Medulla oblongata (tissue), 1 donor: Measurements from ENCODE around the gene PLG.
A peak's percentile ranks its signal among the peaks of the same experiment; 100 is the strongest.
"Not testable (repeated sequence)": the region's sequence is repeated elsewhere in the genome, so short reads cannot be mapped to it uniquely, and the experiment has no call there.

Experiments used
- DNase-seq: peaks from one replicate; pipeline ENCODE4 v3.0.0-alpha.2; 2015; ENCODE audit errors: extremely low spot score

The PLG gene

DNA sequence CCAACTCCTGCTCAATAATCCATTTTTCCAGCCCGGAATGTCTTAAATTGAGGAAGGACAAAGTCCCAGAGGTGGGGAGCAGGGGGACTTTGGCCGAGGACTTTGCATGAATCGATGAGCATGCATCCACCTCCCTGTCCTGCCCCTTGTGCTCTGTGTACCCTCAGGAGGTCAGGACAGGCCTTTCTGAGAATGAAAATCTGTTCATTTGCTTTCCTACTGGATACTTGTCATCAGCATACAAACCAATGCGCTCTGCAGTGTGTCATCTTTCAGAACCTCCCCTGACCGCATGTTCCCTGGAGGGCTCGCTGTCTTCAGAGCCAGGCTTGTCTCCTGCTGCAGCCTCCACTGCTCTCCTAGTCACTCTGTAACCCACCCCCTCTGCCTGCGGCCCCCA, 2.6 kb downstream of the PLG start:
- not testable (repeated sequence) for DNase-seq

- DNase-seq, result not testable (repeated sequence)
These were observed 6.9 kb downstream of the PLG start for GRCh38 chr6:160708993-160709392.

GRCh38 chr6:160714731-160715316, 12.8 kb downstream of the PLG start:
- no peak for DNase-seq

- no peak for DNase-seq
These were observed 28.9 kb downstream of the PLG start for GRCh38 chr6:160730911-160731310.

- peak; percentile 61 for DNase-seq
These were observed 31.1 kb downstream of the PLG start for GRCh38 chr6:160733050-160733646.

GRCh38 chr6:160734627-160735026, 32.6 kb downstream of the PLG start:
- no peak for DNase-seq

- DNase-seq, result no peak
These were observed 33.5 kb downstream of the PLG start for GRCh38 chr6:160735523-160735922.

GRCh38 chr6:160737934-160738333, 35.9 kb downstream of the PLG start:
- no peak for DNase-seq

DNA sequence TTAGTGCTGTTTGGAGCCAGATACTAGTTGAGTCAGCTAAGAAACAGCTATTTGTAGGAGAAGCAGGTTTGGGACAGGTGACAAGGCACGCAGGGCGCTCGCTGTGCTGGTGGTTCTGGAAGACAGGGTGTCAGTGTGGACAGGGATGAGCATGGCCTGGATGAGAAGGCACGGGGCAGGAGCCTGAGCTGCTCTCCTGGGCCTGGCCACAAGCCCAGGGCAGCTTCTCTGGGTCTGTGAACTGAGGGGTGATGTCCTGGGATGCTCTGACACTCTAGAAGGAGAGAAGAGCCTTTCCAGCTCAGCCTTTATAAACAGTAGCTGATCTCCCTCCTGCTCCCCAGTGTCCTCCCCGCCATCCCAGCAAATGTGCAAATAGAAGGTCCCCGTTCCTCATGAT, 37.9 kb downstream of the PLG start:
- DNase-seq, result no peak

DNA sequence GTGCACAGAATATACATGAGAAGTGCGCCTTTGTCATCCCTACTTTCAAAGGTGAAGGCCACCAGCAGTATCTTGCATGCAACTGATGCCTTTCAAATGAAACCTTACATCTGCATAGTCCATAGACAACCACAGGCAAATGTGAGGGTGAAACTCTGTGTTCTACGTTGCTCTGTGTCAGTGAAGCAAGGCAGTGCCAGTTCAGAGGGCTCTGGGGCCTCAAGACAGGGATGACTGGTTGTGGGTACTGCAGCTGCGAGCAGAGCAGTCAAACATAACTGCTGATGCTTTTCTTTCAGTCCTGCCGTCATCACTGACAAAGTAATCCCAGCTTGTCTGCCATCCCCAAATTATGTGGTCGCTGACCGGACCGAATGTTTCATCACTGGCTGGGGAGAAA, 39.0 kb downstream of the PLG start:
- DNase-seq, result not testable (repeated sequence)

DNA sequence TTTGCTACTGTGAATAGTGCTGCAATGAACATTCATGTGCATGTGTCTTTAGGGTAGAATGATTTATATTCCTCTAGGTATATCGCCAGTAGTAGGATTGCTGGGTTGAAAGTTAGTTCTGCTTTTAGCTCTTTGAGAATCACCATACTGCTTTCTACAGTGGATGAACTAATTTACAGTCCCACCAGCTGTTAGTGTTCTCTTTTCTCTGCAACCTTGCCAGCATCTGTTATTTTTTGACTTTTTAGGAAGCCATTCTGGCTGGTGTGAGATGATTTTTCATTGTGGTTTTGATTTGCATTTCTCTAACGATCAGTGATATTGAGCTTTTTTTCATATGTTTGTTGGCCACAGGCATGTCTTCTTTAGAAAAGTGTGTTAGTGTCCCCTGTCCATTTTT, 40.0 kb downstream of the PLG start:
- DNase-seq, result no peak

DNA sequence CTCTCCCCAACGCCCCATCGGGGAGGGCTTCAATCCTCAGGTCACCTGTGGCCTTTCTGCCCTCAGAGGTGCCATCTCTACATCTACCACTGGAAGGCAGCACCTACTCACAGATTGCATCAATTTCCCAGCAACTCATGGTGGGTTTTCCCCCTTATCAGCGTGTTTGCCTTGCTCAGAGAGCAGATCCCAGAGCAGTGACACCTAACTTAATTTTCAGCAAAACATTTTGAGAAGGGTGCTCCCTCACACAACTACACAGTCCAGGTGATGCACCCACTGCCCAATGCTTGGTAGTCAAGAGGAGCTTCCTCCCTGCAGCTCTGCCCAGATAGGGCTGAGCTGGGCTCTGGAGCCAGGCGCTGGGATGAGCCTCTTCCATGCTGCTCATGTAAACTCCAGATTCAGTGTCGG, 48.2 kb downstream of the PLG start:
- no peak for DNase-seq

DNA sequence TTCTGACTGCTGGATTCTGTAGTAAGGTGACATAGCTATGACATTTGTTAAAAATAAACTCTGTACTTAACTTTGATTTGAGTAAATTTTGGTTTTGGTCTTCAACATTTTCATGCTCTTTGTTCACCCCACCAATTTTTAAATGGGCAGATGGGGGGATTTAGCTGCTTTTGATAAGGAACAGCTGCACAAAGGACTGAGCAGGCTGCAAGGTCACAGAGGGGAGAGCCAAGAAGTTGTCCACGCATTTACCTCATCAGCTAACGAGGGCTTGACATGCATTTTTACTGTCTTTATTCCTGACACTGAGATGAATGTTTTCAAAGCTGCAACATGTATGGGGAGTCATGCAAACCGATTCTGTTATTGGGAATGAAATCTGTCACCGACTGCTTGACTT, 51.2 kb downstream of the PLG start:
- DNase-seq, result not testable (repeated sequence)

DNA sequence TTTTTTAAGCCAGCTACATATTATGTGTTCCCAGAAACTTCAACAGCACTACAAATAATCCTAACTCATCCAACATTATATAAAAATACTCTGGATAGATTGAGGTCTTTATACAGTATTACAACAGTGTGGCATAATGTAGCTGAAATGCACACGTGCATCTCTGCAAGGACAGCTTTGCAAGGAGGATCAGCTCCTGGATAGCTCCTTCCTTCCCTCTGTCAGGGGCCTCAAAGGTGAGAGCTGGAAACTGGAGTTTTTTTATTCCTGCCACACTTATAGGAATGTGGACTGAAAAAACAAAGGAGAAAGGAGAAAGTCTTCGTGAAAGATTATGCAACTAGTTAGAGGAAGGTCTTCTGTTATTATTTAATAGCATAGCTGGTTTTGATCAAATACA, 53.1 kb downstream of the PLG start:
- DNase-seq, result no peak

DNA sequence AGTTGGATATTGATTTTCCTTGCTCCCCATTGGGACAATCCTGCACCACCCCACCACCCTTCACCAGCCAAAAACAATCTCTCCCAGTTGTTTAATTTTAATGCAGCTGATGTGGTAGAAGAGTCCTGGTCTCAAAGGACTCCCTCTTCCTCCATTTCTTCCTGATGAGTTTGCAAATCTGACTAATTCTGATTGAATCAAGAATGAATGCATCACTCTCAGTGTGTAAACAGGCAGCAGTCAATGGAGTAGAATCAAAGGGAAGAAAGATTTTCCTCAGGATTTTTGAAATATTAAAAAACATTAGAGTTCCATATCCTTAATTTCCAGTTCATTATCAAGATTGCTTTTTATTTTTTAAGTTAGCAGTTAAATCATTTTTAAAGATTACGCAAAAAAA, 54.0 kb downstream of the PLG start:
- DNase-seq, result no peak

GRCh38 chr6:160756871-160757270, 54.8 kb downstream of the PLG start:
- no peak for DNase-seq

GRCh38 chr6:160764847-160765246, 62.8 kb downstream of the PLG start:
- no peak for DNase-seq

GRCh38 chr6:160765412-160765811, 63.4 kb downstream of the PLG start:
- DNase-seq, result no peak

- DNase-seq, result no peak
These were observed 64.6 kb downstream of the PLG start for GRCh38 chr6:160766657-160766988.

DNA sequence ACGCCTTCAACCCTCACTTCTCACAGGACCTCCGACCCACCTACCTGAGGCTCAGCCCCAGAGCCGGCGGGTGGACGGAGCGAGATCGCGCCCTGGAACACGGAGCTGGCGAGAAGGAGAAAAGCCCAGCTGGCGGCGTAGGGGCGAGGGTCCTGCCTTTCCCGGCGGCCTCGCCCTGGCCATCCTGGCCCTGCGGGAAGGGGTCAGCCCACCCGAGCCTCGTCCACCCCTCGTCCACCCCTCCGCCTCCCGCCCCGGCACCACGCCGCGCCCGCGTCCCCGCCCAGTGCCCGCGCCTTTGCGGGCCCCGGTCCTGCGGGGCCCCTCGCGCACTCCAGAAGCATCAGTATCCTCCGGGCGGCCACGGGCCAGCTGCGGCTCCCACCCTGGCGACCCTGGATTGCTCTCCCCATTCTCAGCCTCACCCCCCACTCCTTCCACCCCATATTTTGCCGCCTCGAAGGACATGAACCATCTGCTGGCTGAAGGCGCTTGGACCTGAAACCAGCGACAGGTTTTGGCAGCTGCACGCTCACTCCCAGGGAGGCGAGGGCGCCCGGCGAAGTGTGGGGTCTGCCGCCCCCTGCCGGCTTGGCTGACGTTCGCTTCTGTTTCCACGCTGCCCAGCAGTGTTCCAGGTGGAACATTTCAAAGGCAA, 65.1 kb downstream of the PLG start:
- peak; percentile 54 for DNase-seq

DNA sequence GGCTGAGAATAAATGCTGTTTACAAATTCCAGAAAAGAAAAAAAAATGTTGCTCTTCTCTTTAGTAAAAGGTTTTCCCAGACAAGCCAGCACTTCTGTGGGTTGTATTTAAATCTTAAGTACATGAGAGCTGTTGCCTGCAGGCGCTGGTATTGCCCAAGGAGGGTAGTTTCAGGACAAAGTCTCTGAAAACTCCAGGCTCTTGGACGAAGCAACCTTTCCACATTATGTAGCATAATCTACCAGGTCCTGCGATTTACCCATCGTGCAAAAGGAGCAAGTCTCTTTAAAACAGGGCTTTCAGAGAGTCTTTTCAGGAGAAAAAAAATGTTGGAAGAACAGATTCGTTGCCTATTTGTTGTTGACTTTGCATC, 65.6 kb downstream of the PLG start:
- no peak for DNase-seq

- no peak for DNase-seq
These were observed 66.1 kb downstream of the PLG start for GRCh38 chr6:160768101-160768500.

DNA sequence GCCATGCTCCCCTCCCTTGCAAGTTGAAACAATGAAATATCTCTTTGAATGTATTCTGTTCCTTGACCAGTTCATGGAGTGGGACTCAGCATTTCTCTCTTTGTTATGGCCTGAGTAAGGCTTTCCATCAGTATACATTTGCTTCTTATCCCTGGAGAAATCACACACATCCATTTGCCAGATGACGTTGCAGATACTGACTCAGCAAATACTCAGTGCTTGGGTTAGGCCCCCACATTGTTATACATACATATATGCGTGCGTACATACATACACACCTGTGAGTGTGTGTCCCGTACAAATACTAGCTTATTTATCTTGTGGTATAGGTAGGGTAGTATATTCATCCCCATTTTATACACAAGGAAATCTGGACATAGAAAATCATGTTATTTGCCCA, 72.4 kb downstream of the PLG start:
- no peak for DNase-seq
